HG03565 (cell line): Measurements from ENCODE around the gene AOC1.

Experiments
- ATAC-seq: cut with Tn5 transposase; IDR thresholded peaks from one replicate; pipeline ENCODE4 v1.9.1; 2021; ENCODE audit warnings: mild to moderate bottlenecking, moderate library complexity; ENCODE audit not compliant: unreplicated experiment

Gene AOC1

GRCh38 chr7:150856303-150857275 lies 4.3 kb downstream of the AOC1 start:
- ATAC-seq, result no peak

GRCh38 chr7:150857276-150858055 lies 5.1 kb downstream of the AOC1 start:
- no peak for ATAC-seq

GRCh38 chr7:150858236-150859197 lies 6.2 kb downstream of the AOC1 start:
- no peak for ATAC-seq

DNA sequence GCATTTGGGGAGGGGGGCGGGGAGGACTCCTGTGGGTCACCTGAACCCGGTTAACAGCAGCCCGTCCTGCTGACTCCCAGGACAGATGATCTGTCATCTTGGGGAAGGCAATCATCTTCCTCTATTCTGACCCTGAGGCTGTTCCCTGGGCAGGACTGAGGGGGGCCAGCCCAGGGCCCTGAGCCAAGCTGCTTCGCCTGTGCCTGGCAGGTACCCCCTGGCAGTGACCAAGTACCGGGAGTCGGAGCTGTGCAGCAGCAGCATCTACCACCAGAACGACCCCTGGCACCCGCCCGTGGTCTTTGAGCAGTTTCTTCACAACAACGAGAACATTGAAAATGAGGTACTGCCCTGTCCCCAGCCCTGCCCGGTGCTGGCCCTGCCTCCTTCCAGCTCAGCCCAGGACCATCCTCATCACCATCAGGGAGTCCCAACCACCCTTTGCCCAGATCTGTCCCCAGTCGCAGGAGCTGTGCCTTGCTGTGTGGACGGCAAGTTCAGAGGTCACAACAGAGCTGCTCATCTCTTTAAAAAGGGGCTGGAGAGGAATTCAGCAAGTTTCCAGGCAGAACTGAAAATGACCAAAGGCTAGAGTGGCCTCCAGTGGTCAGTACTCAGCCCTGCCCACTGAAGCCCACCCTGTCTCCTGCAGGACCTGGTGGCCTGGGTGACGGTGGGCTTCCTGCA lies 8.1 kb downstream of the AOC1 start:
- no peak for ATAC-seq

GRCh38 chr7:150860978-150861295 lies 8.6 kb downstream of the AOC1 start:
- ATAC-seq, result no peak

GRCh38 chr7:150862356-150862755 lies 10.0 kb downstream of the AOC1 start:
- ATAC-seq, result no peak

- ATAC-seq, result no peak
Measured at GRCh38 chr7:150863946-150864345, 11.6 kb downstream of the AOC1 start.

DNA sequence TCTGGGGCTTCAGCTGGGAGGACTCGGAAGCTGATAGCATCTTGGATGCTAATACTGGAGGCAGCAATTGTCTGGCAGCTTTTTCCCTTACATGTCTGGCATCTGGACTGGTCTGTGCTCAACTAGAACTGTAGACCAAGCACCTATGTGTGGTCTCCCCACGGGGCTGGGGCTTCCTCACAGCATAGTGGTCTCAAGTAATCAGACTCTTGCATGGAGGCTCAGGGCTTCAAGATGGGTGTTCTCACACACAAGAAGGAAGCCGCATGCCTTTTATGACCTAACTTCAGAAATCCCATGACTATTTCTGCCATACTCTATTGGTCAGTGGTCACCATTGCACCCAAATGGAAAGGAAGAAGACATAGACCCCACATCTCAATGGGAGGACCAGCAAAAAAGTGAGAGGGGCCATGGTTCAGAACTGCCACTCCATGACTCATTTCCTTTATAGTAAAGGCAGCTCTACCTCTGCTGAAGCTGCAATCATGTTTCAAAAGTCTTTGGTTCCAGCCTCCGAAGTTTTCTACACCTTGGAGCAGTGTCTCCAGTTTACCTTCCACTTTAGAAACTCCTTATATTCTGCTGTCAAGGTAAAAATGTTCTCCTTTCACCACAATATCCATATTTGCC lies 14.7 kb downstream of the AOC1 start:
- no peak for ATAC-seq

DNA sequence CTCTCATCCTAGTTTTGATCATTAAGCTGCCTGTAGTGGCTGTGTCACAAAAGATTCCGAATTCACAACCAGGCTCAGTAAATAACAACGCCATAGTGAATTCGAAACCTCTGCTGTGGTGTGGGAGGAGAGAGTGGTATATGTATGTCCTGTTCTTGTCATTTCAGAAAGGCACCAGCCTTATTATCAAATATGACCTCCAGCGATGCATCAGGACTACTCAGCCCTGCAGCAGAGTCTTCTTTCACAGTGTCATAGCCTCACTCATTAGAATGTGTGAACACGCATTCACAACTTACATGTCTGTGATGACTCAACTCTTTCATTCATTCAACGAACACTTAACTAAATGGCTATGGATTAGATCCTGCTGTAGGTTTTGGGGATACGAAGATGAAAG lies 15.3 kb downstream of the AOC1 start:
- no peak for ATAC-seq

DNA sequence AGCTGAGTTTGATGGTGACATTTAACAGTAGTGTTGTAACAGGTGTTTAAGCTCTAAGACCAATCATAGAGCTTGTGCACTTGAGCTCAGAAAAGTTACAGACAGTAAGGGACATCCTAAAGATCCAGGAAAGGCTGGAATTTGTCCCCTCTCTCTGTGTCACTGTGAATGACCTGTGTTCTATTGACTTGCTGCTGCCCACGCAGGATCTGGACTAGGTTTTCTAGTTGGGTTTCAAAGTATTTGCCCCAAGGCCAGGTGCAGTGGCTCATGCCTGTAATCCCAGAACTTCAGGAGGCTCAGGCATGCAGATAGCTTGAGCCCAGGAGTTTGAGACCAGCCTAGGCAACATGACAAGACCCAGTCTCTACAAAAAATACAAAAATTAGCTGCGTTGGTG lies 17.1 kb downstream of the AOC1 start:
- no peak for ATAC-seq

GRCh38 chr7:150871601-150872000 lies 19.3 kb downstream of the AOC1 start:
- no peak for ATAC-seq

DNA sequence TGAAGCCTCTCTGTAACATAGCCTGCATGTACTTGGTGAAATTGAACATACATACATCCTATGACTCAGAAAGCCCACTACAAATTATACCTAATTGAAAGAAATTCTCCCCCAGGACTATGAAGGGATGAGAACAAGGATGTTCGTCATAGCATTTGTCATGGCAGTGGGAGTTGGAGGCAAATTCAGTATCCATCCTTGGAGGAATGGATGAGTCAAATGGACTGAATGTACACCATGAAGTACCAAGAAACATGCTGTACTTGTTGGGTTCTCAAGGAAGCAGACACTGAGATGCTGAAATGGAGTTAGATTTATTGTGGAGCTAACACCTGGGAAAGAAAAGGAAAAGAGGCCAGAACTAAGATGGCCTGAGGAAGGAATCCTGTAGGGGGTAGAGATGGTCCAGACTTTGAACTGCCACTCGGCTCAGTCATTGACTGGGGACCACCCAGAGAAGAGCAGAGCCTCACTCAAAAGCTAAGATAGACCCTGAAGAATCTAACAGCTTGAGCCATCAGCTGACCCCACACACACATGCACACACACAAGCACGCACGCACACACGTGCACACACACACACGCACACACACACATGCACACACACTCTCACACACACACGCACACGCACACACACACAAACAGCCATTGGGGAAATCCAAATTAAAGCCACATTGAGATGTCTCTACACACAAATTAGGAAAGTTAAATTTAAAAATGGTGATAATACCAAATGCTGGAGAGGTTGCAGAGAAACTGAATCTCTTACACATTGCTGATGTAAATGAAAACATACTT lies 22.3 kb downstream of the AOC1 start:
- no peak for ATAC-seq

- ATAC-seq, result no peak
Measured at GRCh38 chr7:150875791-150876190, 23.5 kb downstream of the AOC1 start.

GRCh38 chr7:150876817-150877526 lies 24.7 kb downstream of the AOC1 start:
- no peak for ATAC-seq

DNA sequence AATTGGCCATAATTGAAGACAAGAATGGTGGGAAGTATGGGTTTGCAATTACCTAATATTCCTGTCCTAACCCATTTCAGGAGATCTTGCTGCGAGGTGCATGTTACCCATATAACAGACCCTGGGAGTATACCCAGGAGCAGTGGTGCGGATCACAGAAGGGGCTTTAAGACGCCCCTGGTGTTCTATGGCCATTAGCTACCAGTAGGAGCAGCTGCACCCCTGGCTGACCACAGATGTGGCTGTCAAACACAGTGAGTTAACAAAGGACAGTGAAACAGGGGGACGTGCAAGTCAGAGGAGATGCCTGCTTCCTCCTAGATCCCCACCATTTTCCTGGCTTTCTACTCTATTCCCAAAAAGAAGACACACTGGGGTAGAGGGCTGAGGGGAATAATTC lies 25.2 kb downstream of the AOC1 start:
- no peak for ATAC-seq

DNA sequence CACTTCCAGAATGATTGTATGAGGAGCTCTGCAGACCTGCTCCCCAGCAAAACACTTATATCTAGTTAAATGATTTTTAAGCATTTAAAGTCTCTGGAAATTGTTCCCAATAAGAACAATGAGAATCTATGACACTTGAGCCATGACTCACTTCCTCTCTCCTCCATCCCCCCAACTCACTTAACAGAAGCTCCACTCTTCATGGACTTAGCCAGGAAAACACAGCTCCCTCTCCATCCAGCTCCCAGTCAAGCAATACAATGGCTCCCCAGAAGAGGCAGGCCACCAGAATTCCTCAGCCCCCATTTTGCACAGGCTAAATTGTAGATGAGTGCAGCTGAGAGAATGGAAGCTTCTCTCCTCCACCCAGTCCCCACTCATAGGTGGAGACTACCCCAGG lies 27.0 kb downstream of the AOC1 start:
- no peak for ATAC-seq

DNA sequence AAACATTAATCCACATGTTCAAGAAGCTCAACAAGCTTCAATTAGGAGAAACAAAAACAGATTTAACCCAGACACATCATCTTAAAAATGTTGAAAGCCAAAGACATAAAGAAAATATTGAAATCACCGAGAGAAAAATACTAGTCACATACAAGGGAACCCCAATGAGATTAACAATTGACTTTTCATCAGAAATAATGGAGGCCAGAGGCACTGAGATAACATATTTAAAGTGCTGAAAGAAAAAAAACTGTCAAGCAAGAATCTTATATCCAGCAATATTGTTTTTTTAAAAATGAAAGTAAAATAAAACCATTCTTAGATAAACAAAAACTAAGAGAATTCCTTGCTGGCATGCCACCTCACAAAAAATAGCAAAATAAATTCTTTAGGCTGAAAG lies 28.9 kb downstream of the AOC1 start:
- ATAC-seq, result no peak

GRCh38 chr7:150890853-150891584 lies 38.7 kb downstream of the AOC1 start:
- ATAC-seq, result no peak
